ENCODE results near the gene AATK. TPM values are rescaled to one million over a fixed set of nuclear protein-coding genes. Genes with fewer than 3 reads are reported as not detected.

The AATK gene
- total and polyA plus RNA-seq, 2 of the 13 experiments (the other 11 are each of a cell fraction or from before 2014, with no cell fraction given): 2.9 to 8.4 TPM

DNA sequence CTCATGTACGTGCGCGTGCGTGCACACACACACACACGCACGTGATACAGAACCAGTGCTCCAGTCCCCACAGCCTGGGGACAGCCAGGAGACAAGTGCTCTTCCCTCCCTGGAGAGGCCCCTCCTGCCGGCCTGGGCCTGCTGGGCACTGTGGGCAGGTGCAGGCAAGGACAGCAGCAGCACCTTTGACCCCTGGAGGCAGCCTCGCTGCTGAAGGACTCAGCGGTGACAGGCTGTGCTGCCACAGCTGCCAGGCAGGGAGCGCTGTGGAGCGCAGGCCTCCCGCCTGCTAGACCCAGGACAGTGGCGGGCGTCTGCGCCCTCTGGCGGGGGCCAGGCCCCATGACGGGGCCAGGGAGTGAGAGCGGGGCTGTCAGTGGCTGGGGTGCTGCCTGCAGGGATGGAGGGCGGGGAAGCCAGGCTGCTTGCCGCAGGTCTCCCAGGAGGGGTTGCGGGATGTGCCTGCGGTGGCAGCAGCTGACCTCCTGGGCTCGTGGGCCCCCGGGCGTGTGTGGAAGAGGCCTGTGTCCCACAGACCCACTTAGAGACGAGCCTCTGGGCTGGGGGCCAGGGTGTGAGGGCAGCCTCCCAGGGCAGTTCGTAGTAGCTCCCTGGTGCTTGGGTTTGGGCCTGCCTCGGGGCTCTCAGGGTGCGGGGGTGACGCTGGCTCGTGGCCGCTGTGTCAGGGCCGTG lies 64.3 kb downstream of the AATK start (continued):
- TF ChIP-seq, protein P1, sequence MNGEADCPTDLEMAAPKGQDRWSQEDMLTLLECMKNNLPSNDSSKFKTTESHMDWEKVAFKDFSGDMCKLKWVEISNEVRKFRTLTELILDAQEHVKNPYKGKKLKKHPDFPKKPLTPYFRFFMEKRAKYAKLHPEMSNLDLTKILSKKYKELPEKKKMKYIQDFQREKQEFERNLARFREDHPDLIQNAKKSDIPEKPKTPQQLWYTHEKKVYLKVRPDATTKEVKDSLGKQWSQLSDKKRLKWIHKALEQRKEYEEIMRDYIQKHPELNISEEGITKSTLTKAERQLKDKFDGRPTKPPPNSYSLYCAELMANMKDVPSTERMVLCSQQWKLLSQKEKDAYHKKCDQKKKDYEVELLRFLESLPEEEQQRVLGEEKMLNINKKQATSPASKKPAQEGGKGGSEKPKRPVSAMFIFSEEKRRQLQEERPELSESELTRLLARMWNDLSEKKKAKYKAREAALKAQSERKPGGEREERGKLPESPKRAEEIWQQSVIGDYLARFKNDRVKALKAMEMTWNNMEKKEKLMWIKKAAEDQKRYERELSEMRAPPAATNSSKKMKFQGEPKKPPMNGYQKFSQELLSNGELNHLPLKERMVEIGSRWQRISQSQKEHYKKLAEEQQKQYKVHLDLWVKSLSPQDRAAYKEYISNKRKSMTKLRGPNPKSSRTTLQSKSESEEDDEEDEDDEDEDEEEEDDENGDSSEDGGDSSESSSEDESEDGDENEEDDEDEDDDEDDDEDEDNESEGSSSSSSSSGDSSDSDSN (CRISPR knock-in tag; IDR thresholded peaks at IDR 0.05): peak; percentile 91
- TF ChIP-seq, protein P2, sequence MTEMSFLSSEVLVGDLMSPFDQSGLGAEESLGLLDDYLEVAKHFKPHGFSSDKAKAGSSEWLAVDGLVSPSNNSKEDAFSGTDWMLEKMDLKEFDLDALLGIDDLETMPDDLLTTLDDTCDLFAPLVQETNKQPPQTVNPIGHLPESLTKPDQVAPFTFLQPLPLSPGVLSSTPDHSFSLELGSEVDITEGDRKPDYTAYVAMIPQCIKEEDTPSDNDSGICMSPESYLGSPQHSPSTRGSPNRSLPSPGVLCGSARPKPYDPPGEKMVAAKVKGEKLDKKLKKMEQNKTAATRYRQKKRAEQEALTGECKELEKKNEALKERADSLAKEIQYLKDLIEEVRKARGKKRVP (CRISPR knock-in tag; IDR thresholded peaks at IDR 0.05): peak in 1 of 2 experiments; percentile 65; a peak in 2 of 4 replicates
- no peak for TF ChIP-seq HMGA1 (CRISPR knock-in tag; conservative IDR thresholded peaks at IDR 0.05)
- TF ChIP-seq, protein P3, sequence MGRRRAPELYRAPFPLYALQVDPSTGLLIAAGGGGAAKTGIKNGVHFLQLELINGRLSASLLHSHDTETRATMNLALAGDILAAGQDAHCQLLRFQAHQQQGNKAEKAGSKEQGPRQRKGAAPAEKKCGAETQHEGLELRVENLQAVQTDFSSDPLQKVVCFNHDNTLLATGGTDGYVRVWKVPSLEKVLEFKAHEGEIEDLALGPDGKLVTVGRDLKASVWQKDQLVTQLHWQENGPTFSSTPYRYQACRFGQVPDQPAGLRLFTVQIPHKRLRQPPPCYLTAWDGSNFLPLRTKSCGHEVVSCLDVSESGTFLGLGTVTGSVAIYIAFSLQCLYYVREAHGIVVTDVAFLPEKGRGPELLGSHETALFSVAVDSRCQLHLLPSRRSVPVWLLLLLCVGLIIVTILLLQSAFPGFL (CRISPR knock-in tag; IDR thresholded peaks at IDR 0.05): 0 out of 2 replicates have a peak, but pooled peaks have one; percentile 45
- TF ChIP-seq, protein P4, sequence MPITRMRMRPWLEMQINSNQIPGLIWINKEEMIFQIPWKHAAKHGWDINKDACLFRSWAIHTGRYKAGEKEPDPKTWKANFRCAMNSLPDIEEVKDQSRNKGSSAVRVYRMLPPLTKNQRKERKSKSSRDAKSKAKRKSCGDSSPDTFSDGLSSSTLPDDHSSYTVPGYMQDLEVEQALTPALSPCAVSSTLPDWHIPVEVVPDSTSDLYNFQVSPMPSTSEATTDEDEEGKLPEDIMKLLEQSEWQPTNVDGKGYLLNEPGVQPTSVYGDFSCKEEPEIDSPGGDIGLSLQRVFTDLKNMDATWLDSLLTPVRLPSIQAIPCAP (CRISPR knock-in tag; IDR thresholded peaks at IDR 0.05; ENCODE audit: low read depth): 0 out of 2 replicates have a peak, but pooled peaks have one; percentile 32
- TF ChIP-seq SRY (CRISPR knock-in tag; IDR thresholded peaks at IDR 0.05): peak; percentile 89
- peak in 1 of 2 experiments; percentile 96; a peak in 2 of 4 replicates for TF ChIP-seq KLF16 (CRISPR knock-in tag; IDR thresholded peaks at IDR 0.05)
- TF ChIP-seq, protein P5, sequence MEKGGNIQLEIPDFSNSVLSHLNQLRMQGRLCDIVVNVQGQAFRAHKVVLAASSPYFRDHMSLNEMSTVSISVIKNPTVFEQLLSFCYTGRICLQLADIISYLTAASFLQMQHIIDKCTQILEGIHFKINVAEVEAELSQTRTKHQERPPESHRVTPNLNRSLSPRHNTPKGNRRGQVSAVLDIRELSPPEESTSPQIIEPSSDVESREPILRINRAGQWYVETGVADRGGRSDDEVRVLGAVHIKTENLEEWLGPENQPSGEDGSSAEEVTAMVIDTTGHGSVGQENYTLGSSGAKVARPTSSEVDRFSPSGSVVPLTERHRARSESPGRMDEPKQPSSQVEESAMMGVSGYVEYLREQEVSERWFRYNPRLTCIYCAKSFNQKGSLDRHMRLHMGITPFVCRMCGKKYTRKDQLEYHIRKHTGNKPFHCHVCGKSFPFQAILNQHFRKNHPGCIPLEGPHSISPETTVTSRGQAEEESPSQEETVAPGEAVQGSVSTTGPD (CRISPR knock-in tag; IDR thresholded peaks at IDR 0.05): peak; percentile 93
- TF ChIP-seq, protein P6, sequence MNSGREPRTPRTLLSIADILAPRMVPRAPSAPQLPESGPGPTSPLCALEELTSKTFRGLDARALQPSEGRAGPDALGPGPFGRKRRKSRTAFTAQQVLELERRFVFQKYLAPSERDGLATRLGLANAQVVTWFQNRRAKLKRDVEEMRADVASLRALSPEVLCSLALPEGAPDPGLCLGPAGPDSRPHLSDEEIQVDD (CRISPR knock-in tag; IDR thresholded peaks at IDR 0.05; ENCODE audit: borderline replicate concordance): no peak
- peak; percentile 86 for TF ChIP-seq THAP11 (CRISPR knock-in tag; IDR thresholded peaks at IDR 0.05)
- no peak for TF ChIP-seq ZFYVE20 (CRISPR knock-in tag; IDR thresholded peaks at IDR 0.05; ENCODE audit: borderline replicate concordance, low read depth)
- TF ChIP-seq, protein P7, sequence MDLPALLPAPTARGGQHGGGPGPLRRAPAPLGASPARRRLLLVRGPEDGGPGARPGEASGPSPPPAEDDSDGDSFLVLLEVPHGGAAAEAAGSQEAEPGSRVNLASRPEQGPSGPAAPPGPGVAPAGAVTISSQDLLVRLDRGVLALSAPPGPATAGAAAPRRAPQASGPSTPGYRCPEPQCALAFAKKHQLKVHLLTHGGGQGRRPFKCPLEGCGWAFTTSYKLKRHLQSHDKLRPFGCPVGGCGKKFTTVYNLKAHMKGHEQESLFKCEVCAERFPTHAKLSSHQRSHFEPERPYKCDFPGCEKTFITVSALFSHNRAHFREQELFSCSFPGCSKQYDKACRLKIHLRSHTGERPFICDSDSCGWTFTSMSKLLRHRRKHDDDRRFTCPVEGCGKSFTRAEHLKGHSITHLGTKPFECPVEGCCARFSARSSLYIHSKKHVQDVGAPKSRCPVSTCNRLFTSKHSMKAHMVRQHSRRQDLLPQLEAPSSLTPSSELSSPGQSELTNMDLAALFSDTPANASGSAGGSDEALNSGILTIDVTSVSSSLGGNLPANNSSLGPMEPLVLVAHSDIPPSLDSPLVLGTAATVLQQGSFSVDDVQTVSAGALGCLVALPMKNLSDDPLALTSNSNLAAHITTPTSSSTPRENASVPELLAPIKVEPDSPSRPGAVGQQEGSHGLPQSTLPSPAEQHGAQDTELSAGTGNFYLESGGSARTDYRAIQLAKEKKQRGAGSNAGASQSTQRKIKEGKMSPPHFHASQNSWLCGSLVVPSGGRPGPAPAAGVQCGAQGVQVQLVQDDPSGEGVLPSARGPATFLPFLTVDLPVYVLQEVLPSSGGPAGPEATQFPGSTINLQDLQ (CRISPR knock-in tag; IDR thresholded peaks at IDR 0.05): no peak
- TF ChIP-seq, protein P8, sequence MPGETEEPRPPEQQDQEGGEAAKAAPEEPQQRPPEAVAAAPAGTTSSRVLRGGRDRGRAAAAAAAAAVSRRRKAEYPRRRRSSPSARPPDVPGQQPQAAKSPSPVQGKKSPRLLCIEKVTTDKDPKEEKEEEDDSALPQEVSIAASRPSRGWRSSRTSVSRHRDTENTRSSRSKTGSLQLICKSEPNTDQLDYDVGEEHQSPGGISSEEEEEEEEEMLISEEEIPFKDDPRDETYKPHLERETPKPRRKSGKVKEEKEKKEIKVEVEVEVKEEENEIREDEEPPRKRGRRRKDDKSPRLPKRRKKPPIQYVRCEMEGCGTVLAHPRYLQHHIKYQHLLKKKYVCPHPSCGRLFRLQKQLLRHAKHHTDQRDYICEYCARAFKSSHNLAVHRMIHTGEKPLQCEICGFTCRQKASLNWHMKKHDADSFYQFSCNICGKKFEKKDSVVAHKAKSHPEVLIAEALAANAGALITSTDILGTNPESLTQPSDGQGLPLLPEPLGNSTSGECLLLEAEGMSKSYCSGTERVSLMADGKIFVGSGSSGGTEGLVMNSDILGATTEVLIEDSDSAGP (CRISPR knock-in tag; IDR thresholded peaks at IDR 0.05; ENCODE audit: borderline replicate concordance): peak; percentile 97
- TF ChIP-seq FOXO1 (CRISPR knock-in tag; IDR thresholded peaks at IDR 0.05): peak; percentile 77; the same call in 1 of the 2 replicates
- no peak for TF ChIP-seq CBX2 (IDR thresholded peaks at IDR 0.05; ENCODE audit: low read depth, low read length)
- TF ChIP-seq CBX2 (CRISPR knock-in tag; IDR thresholded peaks at IDR 0.05; ENCODE audit: low read depth): no peak

Measured in HepG2 (cell line).